CD4-positive, CD25-positive, alpha-beta regulatory T cell (primary cell): ENCODE measurements around the gene MTF2. TPM values are rescaled to one million over a fixed set of nuclear protein-coding genes. Genes with fewer than 3 reads are reported as not detected.
A peak's percentile ranks its signal among the peaks of the same experiment; 100 is the strongest.
"Not testable (repeated sequence)": the region's sequence is repeated elsewhere in the genome, so short reads cannot be mapped to it uniquely, and the experiment has no call there.

ENCODE experiments used
- ATAC-seq, 2 donors: fragments of 150-1000 bp; cut with Tn5 transposase; one replicate each; pipeline ENCODE4 v1.10.0; 2021; ENCODE audit warnings: low read depth in 2 of 2, moderate number of reproducible peaks in 2 of 2, moderate library complexity in 1 of 2
- DNase-seq, 3 donors: peaks; one replicate each; pipeline versions ENCODE4 v3.0.0 to v3.0.0-alpha.2; 2012 to 2022; ENCODE audit warnings: mixed read lengths in 1 of 3
- H3K27ac ChIP-seq: one replicate; pipeline ENCODE4 v1.7.0; 2013; ENCODE audit warnings: mild to moderate bottlenecking, low read length; ENCODE audit not compliant: insufficient read depth, poor library complexity, severe bottlenecking
- H3K27me3 ChIP-seq: one replicate; pipeline ENCODE4 v1.7.0; 2013; ENCODE audit warnings: low read length; ENCODE audit not compliant: control insufficient read depth, insufficient read depth
- H3K36me3 ChIP-seq: one replicate; pipeline ENCODE4 v1.7.0; 2013; ENCODE audit warnings: mild to moderate bottlenecking, low read length, moderate library complexity; ENCODE audit not compliant: control insufficient read depth, insufficient read depth
- H3K4me1 ChIP-seq: 2 replicates; pipeline ENCODE4 v1.7.0; 2013; ENCODE audit warnings: mild to moderate bottlenecking, low read length; ENCODE audit not compliant: insufficient read depth, control insufficient read depth, poor library complexity, severe bottlenecking
- H3K4me3 ChIP-seq: one replicate; pipeline ENCODE4 v1.7.0; 2013; ENCODE audit warnings: low read depth, mild to moderate bottlenecking, low read length, moderate library complexity
- H3K9me3 ChIP-seq, 2 experiments: 1 replicate in 1 of 2; 2 replicates in 1 of 2; pipeline ENCODE4 v1.7.0; 2013; ENCODE audit warnings: low read length in 2 of 2, mild to moderate bottlenecking in 1 of 2, moderate library complexity in 1 of 2; ENCODE audit not compliant: control insufficient read depth in 2 of 2
- H3K27ac Mint-ChIP-seq, 3 donors: one replicate each; pipeline ENCODE4 v1.8.0; 2020 to 2022; ENCODE audit warnings: mild to moderate bottlenecking in 3 of 3, mixed read lengths in 3 of 3, moderate library complexity in 2 of 3
- H3K27me3 Mint-ChIP-seq: one replicate; pipeline ENCODE4 v1.8.0; 2022; ENCODE audit warnings: mild to moderate bottlenecking, mixed read lengths
- H3K36me3 Mint-ChIP-seq: one replicate; pipeline ENCODE4 v1.8.0; 2020; ENCODE audit warnings: mixed read lengths
- H3K4me1 Mint-ChIP-seq, 4 donors: one replicate each; pipeline ENCODE4 v1.8.0; 2020 to 2022; ENCODE audit warnings: mixed read lengths in 4 of 4, mild to moderate bottlenecking in 1 of 4
- H3K4me3 Mint-ChIP-seq, 4 donors: one replicate each; pipeline ENCODE4 v1.8.0; 2020 to 2022; ENCODE audit warnings: mild to moderate bottlenecking in 4 of 4, mixed read lengths in 4 of 4, moderate library complexity in 3 of 4
- H3K9me3 Mint-ChIP-seq, 7 donors: one replicate each; pipeline ENCODE4 v1.8.0; 2020 to 2022; ENCODE audit warnings: mixed read lengths in 7 of 7, mild to moderate bottlenecking in 3 of 7, moderate library complexity in 2 of 7
- polyA plus RNA-seq, 4 donors: library from polyadenylated mRNA; unstranded; fragments of 300-500 nt; fragmentation: Illumina TruSeq; gene quantifications; one replicate each; pipeline ENCODE4 v1.2.3, GENCODE V29; 2021
- total RNA-seq: library from RNA; stranded (reverse); gene quantifications from one replicate; pipeline ENCODE4 v1.2.3, GENCODE V29; 2022

MTF2 gene
- total and polyA plus RNA-seq, 5 donors from 2014 or later: 53.0 to 80.5 (median 77.5) TPM

- peaks cover 27% of the 10 kb centered on the region for H3K36me3 Mint-ChIP-seq
- peaks cover 45 to 77% (median 56%) of the 10 kb centered on the region in 4 donors for H3K4me1 Mint-ChIP-seq
- H3K9me3 Mint-ChIP-seq, ATAC-seq, H3K27me3 Mint-ChIP-seq, H3K9me3 ChIP-seq, H3K27me3 ChIP-seq, H3K27ac ChIP-seq, DNase-seq: not testable (repeated sequence)
- H3K4me1 ChIP-seq: peaks cover 45% of the 10 kb centered on the region
- H3K27ac Mint-ChIP-seq: peak overlapping the region in 2 of 3 donors; percentile 31 to 74
- H3K36me3 ChIP-seq: peaks cover 20% of the 10 kb centered on the region
- peak overlapping the region; percentile 34 for H3K4me3 ChIP-seq
- H3K4me3 Mint-ChIP-seq: peak overlapping the region in 2 of 4 donors; percentile 20 to 74
Measured at GRCh38 chr1:93174638-93175037, 95.6 kb downstream of the MTF2 start.

- Histone ChIP-seq H3K27me3 (no peaks in the 10 kb centered on the region), H3K4me1 (peaks cover 39% of the 10 kb centered on the region), H3K27ac (no peak overlapping the region), H3K9me3 (no peaks in the 10 kb centered on the region), H3K4me3 (peak overlapping the region; percentile 97), H3K36me3 (peaks cover 20% of the 10 kb centered on the region)
- Mint-ChIP-seq H3K4me3 (peak overlapping the region; percentile 92 to 99 (median 93)), H3K4me1 (peaks cover 32 to 70% (median 50%) of the 10 kb centered on the region in 4 donors), H3K27ac (peak overlapping the region in 2 of 3 donors; percentile 67 to 77), H3K27me3 (peaks cover 4% of the 10 kb centered on the region), H3K36me3 (peaks cover 16% of the 10 kb centered on the region), H3K9me3 (no peaks in the 10 kb centered on the region)
- ATAC-seq: no peak
- no peak for DNase-seq
Measured at GRCh38 chr1:93177991-93178390, 98.9 kb downstream of the MTF2 start.

DNA sequence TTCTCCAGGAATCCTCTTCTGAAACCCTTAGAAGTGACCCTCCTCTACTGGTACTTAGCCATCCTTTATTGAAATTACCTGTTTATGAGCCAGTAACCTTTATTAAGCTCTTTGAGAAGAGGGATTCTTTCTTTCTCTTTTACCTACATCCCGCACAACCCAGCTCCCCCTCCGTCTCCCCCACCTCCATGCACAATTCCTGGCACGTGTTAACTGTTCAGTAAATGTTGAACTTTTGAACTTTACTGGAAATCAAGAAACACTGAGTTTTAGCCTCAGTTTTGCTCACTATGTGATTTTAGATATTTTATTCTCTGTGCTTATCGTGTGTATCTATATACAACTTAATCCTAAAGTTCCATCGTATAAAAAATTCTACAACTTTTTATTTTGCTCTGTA lies 99.3 kb downstream of the MTF2 start:
- Mint-ChIP-seq H3K36me3 (peaks cover 16% of the 10 kb centered on the region), H3K9me3 (no peaks in the 10 kb centered on the region), H3K4me3 (peak overlapping the region; percentile 92 to 99 (median 93)), H3K27ac (peak overlapping the region; percentile 35 to 96 (median 77)), H3K27me3 (peaks cover 4% of the 10 kb centered on the region), H3K4me1 (peaks cover 28 to 67% (median 48%) of the 10 kb centered on the region in 4 donors)
- peak overlapping the region; percentile 97 for H3K4me3 ChIP-seq
- ATAC-seq (no peak), DNase-seq (no peak)
- peaks cover 36% of the 10 kb centered on the region for H3K4me1 ChIP-seq
- H3K36me3 ChIP-seq: peaks cover 20% of the 10 kb centered on the region
- H3K27me3 ChIP-seq: no peaks in the 10 kb centered on the region
- H3K9me3 ChIP-seq: no peaks in the 10 kb centered on the region
- no peak overlapping the region for H3K27ac ChIP-seq

GRCh38 chr1:93179886-93180722 lies 101.0 kb downstream of the MTF2 start, which contains the start of gene TMED5:
Gene TMED5 (minus strand): TSS chr1:93180413. CDS start chr1:93180242, 171 bp downstream.
- Mint-ChIP-seq H3K4me1 (peaks cover 32 to 59% (median 43%) of the 10 kb centered on the region in 4 donors), H3K36me3 (peaks cover 10% of the 10 kb centered on the region), H3K27ac (peak within 1 kb of the TSS; percentile 95 to 96 (median 96)), H3K4me3 (peak within 1 kb of the TSS; percentile 92 to 99 (median 93)), H3K9me3 (no peaks in the 10 kb centered on the region), H3K27me3 (peaks cover 4% of the 10 kb centered on the region)
- Histone ChIP-seq H3K36me3 (peaks cover 12% of the 10 kb centered on the region), H3K4me3 (peak within 1 kb of the TSS; percentile 97), H3K4me1 (peaks cover 36% of the 10 kb centered on the region), H3K9me3 (no peaks in the 10 kb centered on the region), H3K27ac (peak within 1 kb of the TSS; percentile 99), H3K27me3 (no peaks in the 10 kb centered on the region)
- DNase-seq (peak; percentile 95 to 98 (median 97)), ATAC-seq (peak; percentile 83 to 87)

- no peaks in the 10 kb centered on the region for H3K27me3 ChIP-seq
- ATAC-seq: peak; percentile 22 to 29
- H3K9me3 ChIP-seq: no peaks in the 10 kb centered on the region
- Mint-ChIP-seq H3K9me3 (no peaks in the 10 kb centered on the region), H3K27ac (peak within 1 kb of the TSS; percentile 95 to 96 (median 96)), H3K36me3 (peaks cover 10% of the 10 kb centered on the region), H3K4me3 (peak within 1 kb of the TSS; percentile 92 to 99 (median 93)), H3K27me3 (peaks cover 4% of the 10 kb centered on the region), H3K4me1 (peaks cover 32 to 58% (median 42%) of the 10 kb centered on the region in 4 donors)
- DNase-seq: peak in 2 of 3 donors; percentile 51 to 90
- H3K27ac ChIP-seq: peak within 1 kb of the TSS; percentile 99
- H3K36me3 ChIP-seq: peaks cover 9% of the 10 kb centered on the region
- H3K4me3 ChIP-seq: peak within 1 kb of the TSS; percentile 97
- H3K4me1 ChIP-seq: peaks cover 34% of the 10 kb centered on the region
Measured at GRCh38 chr1:93180723-93181613, 101.9 kb downstream of the MTF2 start, which contains the start of gene CCDC18. Gene CCDC18 (plus strand): TSS chr1:93180724. CDS start chr1:93183362, 2,638 bp downstream.

- no peak overlapping the region for H3K27ac ChIP-seq
- no peaks in the 10 kb centered on the region for H3K36me3 ChIP-seq
- H3K4me1 Mint-ChIP-seq: peaks cover 20 to 35% (median 29%) of the 10 kb centered on the region in 4 donors
- no peak overlapping the region for H3K4me3 ChIP-seq
- DNase-seq (no peak), ATAC-seq (no peak)
- peaks cover 3% of the 10 kb centered on the region for H3K4me1 ChIP-seq
- no peaks in the 10 kb centered on the region for H3K9me3 Mint-ChIP-seq
- no peak overlapping the region for H3K27ac Mint-ChIP-seq
- H3K36me3 Mint-ChIP-seq: peaks cover 19% of the 10 kb centered on the region
- H3K27me3 Mint-ChIP-seq: no peaks in the 10 kb centered on the region
- H3K4me3 Mint-ChIP-seq: no peak overlapping the region
- no peaks in the 10 kb centered on the region for H3K9me3 ChIP-seq
- H3K27me3 ChIP-seq: no peaks in the 10 kb centered on the region
Measured at GRCh38 chr1:93186667-93187066, 107.6 kb downstream of the MTF2 start.
